ENCODE data around the gene TNFAIP6. TPM values are rescaled to one million over a fixed set of nuclear protein-coding genes. Genes with fewer than 3 reads are reported as not detected.

The TNFAIP6 gene
- total and polyA plus RNA-seq, 2 donors, result 1.7 to 34.1 TPM

GRCh38 chr2:151344906-151345305, 12.5 kb upstream of the TNFAIP6 start:
- Histone ChIP-seq H3K27ac (ENCODE audit: low read depth) (no peak overlapping the region), H3K4me1 (ENCODE audit: insufficient read depth) (no peaks in the 10 kb centered on the region), H3K36me3 (ENCODE audit: insufficient read depth) (no peaks in the 10 kb centered on the region), H3K4me3 (ENCODE audit: low read depth, low read length) (no peak overlapping the region)
- DNase-seq (ENCODE audit: extremely low spot score), result no peak
- 94% methylated on average over 2 of the region's 2 CpGs for WGBS

- no peak overlapping the region for H3K4me3 ChIP-seq (ENCODE audit: low read depth, low read length)
- no peaks in the 10 kb centered on the region for H3K4me1 ChIP-seq (ENCODE audit: insufficient read depth)
- DNase-seq (ENCODE audit: extremely low spot score), result no peak
- H3K27ac ChIP-seq (ENCODE audit: low read depth), result no peak overlapping the region
- H3K36me3 ChIP-seq (ENCODE audit: insufficient read depth), result no peaks in the 10 kb centered on the region
These were observed 10.1 kb upstream of the TNFAIP6 start for GRCh38 chr2:151347294-151347693.

- Histone ChIP-seq H3K27ac (ENCODE audit: low read depth) (no peak overlapping the region), H3K36me3 (ENCODE audit: insufficient read depth) (no peaks in the 10 kb centered on the region), H3K4me3 (ENCODE audit: low read depth, low read length) (no peak overlapping the region), H3K4me1 (ENCODE audit: insufficient read depth) (no peaks in the 10 kb centered on the region)
- 58% methylated on average over 5 of the region's 5 CpGs for WGBS
- DNase-seq (ENCODE audit: extremely low spot score), result no peak
These were observed 9.5 kb upstream of the TNFAIP6 start for GRCh38 chr2:151347906-151348305.

GRCh38 chr2:151350579-151351195, 6.7 kb upstream of the TNFAIP6 start:
- Histone ChIP-seq H3K4me1 (ENCODE audit: insufficient read depth) (no peaks in the 10 kb centered on the region), H3K4me3 (ENCODE audit: low read depth, low read length) (no peak overlapping the region), H3K27ac (ENCODE audit: low read depth) (no peak overlapping the region), H3K36me3 (ENCODE audit: insufficient read depth) (no peaks in the 10 kb centered on the region)
- WGBS, result 76% methylated on average over 4 of the region's 4 CpGs
- DNase-seq (ENCODE audit: extremely low spot score), result no peak

- 70% methylated on average over 2 of the region's 2 CpGs for WGBS
These were observed 3.4 kb upstream of the TNFAIP6 start for GRCh38 chr2:151353995-151354394.

GRCh38 chr2:151354807-151355206, 2.6 kb upstream of the TNFAIP6 start:
- Histone ChIP-seq H3K4me3 (ENCODE audit: low read depth, low read length) (no peak overlapping the region), H3K36me3 (ENCODE audit: insufficient read depth) (no peaks in the 10 kb centered on the region), H3K4me1 (ENCODE audit: insufficient read depth) (no peaks in the 10 kb centered on the region), H3K27ac (ENCODE audit: low read depth) (no peak overlapping the region)
- WGBS, result 92% methylated on average over 8 of the region's 8 CpGs
- no peak for DNase-seq (ENCODE audit: extremely low spot score)

More at GRCh38 chr2:151353995-151354394, 3.4 kb upstream of the TNFAIP6 start:
- Histone ChIP-seq H3K4me3 (ENCODE audit: low read depth, low read length) (no peak overlapping the region), H3K36me3 (ENCODE audit: insufficient read depth) (no peaks in the 10 kb centered on the region), H3K4me1 (ENCODE audit: insufficient read depth) (no peaks in the 10 kb centered on the region), H3K27ac (ENCODE audit: low read depth) (no peak overlapping the region)
- no peak for DNase-seq (ENCODE audit: extremely low spot score)

- H3K27ac ChIP-seq (ENCODE audit: low read depth), result no peak overlapping the region
- H3K4me3 ChIP-seq (ENCODE audit: low read depth, low read length), result no peak overlapping the region
- WGBS, result 82% methylated on average over 4 of the region's 4 CpGs
These were observed 976 bp downstream of the TNFAIP6 start for GRCh38 chr2:151358166-151358970.

GRCh38 chr2:151359768-151360461, 2.5 kb downstream of the TNFAIP6 start:
- 96% methylated on average over 4 of the region's 4 CpGs for WGBS
- H3K4me3 ChIP-seq (ENCODE audit: low read depth, low read length), result no peak overlapping the region

More at GRCh38 chr2:151358166-151358970, 976 bp downstream of the TNFAIP6 start:
- Histone ChIP-seq H3K4me1 (ENCODE audit: insufficient read depth) (no peaks in the 10 kb centered on the region), H3K36me3 (ENCODE audit: insufficient read depth) (no peaks in the 10 kb centered on the region)
- no peak for DNase-seq (ENCODE audit: extremely low spot score)

GRCh38 chr2:151361674-151362370, 4.4 kb downstream of the TNFAIP6 start:
- DNase-seq (ENCODE audit: extremely low spot score), result no peak
- no peak overlapping the region for H3K4me3 ChIP-seq (ENCODE audit: low read depth, low read length)
- no peaks in the 10 kb centered on the region for H3K36me3 ChIP-seq (ENCODE audit: insufficient read depth)
- no peak overlapping the region for H3K27ac ChIP-seq (ENCODE audit: low read depth)
- H3K4me1 ChIP-seq (ENCODE audit: insufficient read depth), result no peaks in the 10 kb centered on the region
- WGBS, result 86% methylated on average over 3 of the region's 3 CpGs

More at GRCh38 chr2:151359768-151360461, 2.5 kb downstream of the TNFAIP6 start:
- H3K36me3 ChIP-seq (ENCODE audit: insufficient read depth), result no peaks in the 10 kb centered on the region
- H3K27ac ChIP-seq (ENCODE audit: low read depth), result no peak overlapping the region
- H3K4me1 ChIP-seq (ENCODE audit: insufficient read depth), result no peaks in the 10 kb centered on the region
- DNase-seq (ENCODE audit: extremely low spot score), result no peak

- H3K27ac ChIP-seq (ENCODE audit: low read depth), result no peak overlapping the region
- no peak overlapping the region for H3K4me3 ChIP-seq (ENCODE audit: low read depth, low read length)
- no peaks in the 10 kb centered on the region for H3K4me1 ChIP-seq (ENCODE audit: insufficient read depth)
- WGBS, result 64% methylated on average over 8 of the region's 8 CpGs
- no peak for DNase-seq (ENCODE audit: extremely low spot score)
- H3K36me3 ChIP-seq (ENCODE audit: insufficient read depth), result no peaks in the 10 kb centered on the region
These were observed 6.3 kb downstream of the TNFAIP6 start for GRCh38 chr2:151363709-151364108.

- DNase-seq (ENCODE audit: extremely low spot score), result no peak
- Histone ChIP-seq H3K4me1 (ENCODE audit: insufficient read depth) (no peaks in the 10 kb centered on the region), H3K4me3 (ENCODE audit: low read depth, low read length) (no peak overlapping the region), H3K27ac (ENCODE audit: low read depth) (no peak overlapping the region), H3K36me3 (ENCODE audit: insufficient read depth) (no peaks in the 10 kb centered on the region)
- 89% methylated on average over 2 of the region's 2 CpGs for WGBS
These were observed 10.2 kb downstream of the TNFAIP6 start for GRCh38 chr2:151367571-151367970.

GRCh38 chr2:151374436-151374835, 17.0 kb downstream of the TNFAIP6 start:
- WGBS, result 23% methylated on average over 3 of the region's 3 CpGs
- Histone ChIP-seq H3K4me3 (ENCODE audit: low read depth, low read length) (no peak overlapping the region), H3K27ac (ENCODE audit: low read depth) (no peak overlapping the region), H3K4me1 (ENCODE audit: insufficient read depth) (no peaks in the 10 kb centered on the region), H3K36me3 (ENCODE audit: insufficient read depth) (no peaks in the 10 kb centered on the region)
- peak; percentile 17 for DNase-seq (ENCODE audit: extremely low spot score)

GRCh38 chr2:151379169-151379568, 21.8 kb downstream of the TNFAIP6 start:
- Histone ChIP-seq H3K4me1 (ENCODE audit: insufficient read depth) (no peaks in the 10 kb centered on the region), H3K36me3 (ENCODE audit: insufficient read depth) (no peaks in the 10 kb centered on the region), H3K4me3 (ENCODE audit: low read depth, low read length) (no peak overlapping the region), H3K27ac (ENCODE audit: low read depth) (no peak overlapping the region)
- DNase-seq (ENCODE audit: extremely low spot score), result no peak
- 84% methylated on average over 4 of the region's 4 CpGs for WGBS
